NCI-H146 (cell line): ENCODE data around the gene ESRRG.

Experiments
- DNase-seq: peaks from one replicate; lab custom pipeline; 2025; lab: John Stamatoyannopoulos, UW

The ESRRG gene

GRCh38 chr1:216502528-216503162, 220.6 kb downstream of the ESRRG start:
- no peak for DNase-seq

- DNase-seq = peak; percentile 4
These were observed 222.8 kb downstream of the ESRRG start for GRCh38 chr1:216500273-216500967.

GRCh38 chr1:216499581-216500272, 223.5 kb downstream of the ESRRG start:
- DNase-seq = no peak

- DNase-seq = no peak
These were observed 225.0 kb downstream of the ESRRG start for GRCh38 chr1:216498277-216498676.

- DNase-seq = no peak
These were observed 238.2 kb downstream of the ESRRG start for GRCh38 chr1:216485042-216485441.

GRCh38 chr1:216483672-216484401, 239.4 kb downstream of the ESRRG start:
- no peak for DNase-seq

GRCh38 chr1:216482620-216483019, 240.6 kb downstream of the ESRRG start:
- no peak for DNase-seq

- no peak for DNase-seq
These were observed 245.0 kb downstream of the ESRRG start for GRCh38 chr1:216478238-216478637.

GRCh38 chr1:216476341-216476740, 246.9 kb downstream of the ESRRG start:
- no peak for DNase-seq

GRCh38 chr1:216475659-216476276, 247.5 kb downstream of the ESRRG start:
- no peak for DNase-seq

- no peak for DNase-seq
These were observed 256.9 kb downstream of the ESRRG start for GRCh38 chr1:216466162-216466801.

- DNase-seq = no peak
These were observed 258.7 kb downstream of the ESRRG start for GRCh38 chr1:216464489-216464888.

- DNase-seq = no peak
These were observed 261.0 kb downstream of the ESRRG start for GRCh38 chr1:216462066-216462775.

- no peak for DNase-seq
These were observed 261.8 kb downstream of the ESRRG start for GRCh38 chr1:216461466-216461865.

- no peak for DNase-seq
These were observed 263.5 kb downstream of the ESRRG start for GRCh38 chr1:216459651-216460207.

- DNase-seq = no peak
These were observed 264.4 kb downstream of the ESRRG start for GRCh38 chr1:216458812-216459211.

- no peak for DNase-seq
These were observed 265.9 kb downstream of the ESRRG start for GRCh38 chr1:216457356-216457755.

GRCh38 chr1:216456682-216457081, 266.5 kb downstream of the ESRRG start:
- DNase-seq = no peak

GRCh38 chr1:216453777-216454176, 269.5 kb downstream of the ESRRG start:
- DNase-seq = no peak
